GM21526 (cell line): ENCODE data around the gene OSBPL9.
"Not testable (repeated sequence)": the region's sequence is repeated elsewhere in the genome, so short reads cannot be mapped to it uniquely, and the experiment has no call there.

Experiments
- ATAC-seq: cut with Tn5 transposase; IDR thresholded peaks from one replicate; pipeline ENCODE4 v1.9.1; 2021; ENCODE audit warnings: moderate library complexity; ENCODE audit not compliant: unreplicated experiment, low FRiP score

Gene OSBPL9

DNA sequence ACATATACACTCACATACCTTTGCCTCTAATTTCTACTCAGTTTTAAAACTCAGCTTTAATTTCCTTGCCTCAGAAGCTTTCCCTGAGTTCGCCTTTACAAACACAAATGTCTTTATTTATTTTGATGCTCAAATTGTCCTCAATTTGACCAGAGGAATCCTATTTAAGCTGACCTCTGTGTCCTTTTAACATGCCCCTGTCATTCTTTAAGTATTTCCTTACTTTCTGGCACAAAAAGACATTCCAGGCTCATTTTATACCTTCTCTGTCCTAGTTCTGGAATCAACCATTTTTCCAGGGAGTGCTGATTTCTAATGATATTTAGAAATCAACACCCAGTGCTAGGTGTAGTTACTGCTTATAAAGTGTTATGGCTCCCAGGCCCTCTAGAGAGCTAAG lies 82.5 kb downstream of the OSBPL9 start:
- ATAC-seq = no peak

DNA sequence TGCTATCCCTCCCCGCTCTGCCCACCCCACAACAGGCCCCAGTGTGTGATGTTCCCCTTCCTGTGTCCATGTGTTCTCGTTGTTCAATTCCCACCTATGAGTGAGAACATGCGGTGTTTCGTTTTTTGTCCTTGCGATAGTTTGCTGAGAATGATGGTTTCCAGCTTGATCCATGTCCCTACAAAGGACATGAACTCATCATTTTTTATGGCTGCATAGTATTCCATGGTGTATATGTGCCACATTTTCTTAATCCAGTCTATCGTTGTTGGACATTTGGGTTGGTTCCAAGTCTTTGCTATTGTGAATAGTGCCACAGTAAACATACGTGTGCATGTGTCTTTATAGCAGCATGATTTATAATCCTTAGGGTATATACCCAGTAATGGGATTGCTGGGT lies 84.9 kb downstream of the OSBPL9 start:
- not testable (repeated sequence) for ATAC-seq

GRCh38 chr1:51702220-51702619 lies 85.3 kb downstream of the OSBPL9 start:
- not testable (repeated sequence) for ATAC-seq

DNA sequence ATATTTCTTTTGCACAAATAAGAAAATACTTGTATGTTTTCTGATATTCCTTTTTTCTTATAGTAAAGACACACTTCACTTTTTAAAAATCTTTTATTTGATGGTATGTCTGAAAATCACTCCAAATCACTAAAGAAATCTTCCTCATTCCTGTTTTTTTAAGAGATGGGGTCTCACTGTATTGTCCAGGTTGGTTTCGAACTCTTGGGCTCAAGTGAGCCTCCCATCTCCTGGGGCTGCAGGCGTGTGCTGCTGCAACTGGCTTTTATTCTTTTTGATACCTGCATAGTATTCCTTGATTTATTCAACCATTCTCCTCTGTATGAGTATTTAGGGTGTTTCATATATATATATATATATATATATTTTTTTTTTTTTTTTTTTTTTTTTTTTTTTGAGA lies 88.1 kb downstream of the OSBPL9 start:
- no peak for ATAC-seq

- no peak for ATAC-seq
Measured at GRCh38 chr1:51708911-51709760, 92.2 kb downstream of the OSBPL9 start.

- no peak for ATAC-seq
Measured at GRCh38 chr1:51709951-51710350, 93.1 kb downstream of the OSBPL9 start.

- ATAC-seq = no peak
Measured at GRCh38 chr1:51712590-51712989, 95.7 kb downstream of the OSBPL9 start.

GRCh38 chr1:51714374-51715019 lies 97.6 kb downstream of the OSBPL9 start:
- ATAC-seq = no peak

GRCh38 chr1:51715369-51715768 lies 98.5 kb downstream of the OSBPL9 start:
- no peak for ATAC-seq

GRCh38 chr1:51716746-51717145 lies 99.9 kb downstream of the OSBPL9 start:
- ATAC-seq = no peak

DNA sequence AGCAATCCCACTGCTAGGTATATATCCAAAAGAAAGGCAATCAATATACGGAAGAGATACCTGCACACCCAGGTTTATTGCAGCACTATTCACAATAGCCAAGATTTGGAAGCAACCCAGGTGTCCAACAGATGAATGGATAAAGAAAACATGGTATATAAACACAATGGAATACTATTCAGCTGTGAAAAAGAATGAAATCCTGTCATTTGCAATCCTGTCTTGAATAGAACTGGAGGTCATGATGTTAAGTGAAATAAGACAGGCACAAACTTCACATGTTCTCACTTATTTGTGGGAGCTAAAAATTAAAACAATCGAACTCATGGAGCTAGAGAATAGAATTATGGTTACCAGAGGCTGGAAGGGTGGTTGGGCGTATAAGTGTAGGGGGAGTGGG lies 101.0 kb downstream of the OSBPL9 start:
- no peak for ATAC-seq

- ATAC-seq = no peak
Measured at GRCh38 chr1:51719146-51719545, 102.3 kb downstream of the OSBPL9 start.

DNA sequence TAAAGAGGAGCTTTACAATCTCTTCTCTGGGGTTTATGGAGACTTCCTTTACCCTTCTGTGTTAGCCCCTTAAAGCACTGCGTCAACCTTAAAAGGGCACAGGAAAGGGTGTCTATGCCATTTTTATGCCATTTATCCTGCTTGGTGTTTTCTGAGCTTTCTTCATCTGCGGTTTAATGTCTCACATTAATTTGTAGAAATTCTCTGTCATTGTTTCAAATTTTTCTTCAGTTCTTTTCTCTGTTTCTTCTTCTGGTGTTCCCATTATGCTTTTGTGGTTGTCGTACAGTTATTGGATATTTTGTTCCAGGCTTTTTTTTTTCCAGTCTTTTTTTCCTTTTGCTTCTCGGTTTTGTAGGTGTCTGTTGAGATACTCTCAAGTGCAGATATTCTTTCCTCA lies 107.9 kb downstream of the OSBPL9 start:
- ATAC-seq = no peak

DNA sequence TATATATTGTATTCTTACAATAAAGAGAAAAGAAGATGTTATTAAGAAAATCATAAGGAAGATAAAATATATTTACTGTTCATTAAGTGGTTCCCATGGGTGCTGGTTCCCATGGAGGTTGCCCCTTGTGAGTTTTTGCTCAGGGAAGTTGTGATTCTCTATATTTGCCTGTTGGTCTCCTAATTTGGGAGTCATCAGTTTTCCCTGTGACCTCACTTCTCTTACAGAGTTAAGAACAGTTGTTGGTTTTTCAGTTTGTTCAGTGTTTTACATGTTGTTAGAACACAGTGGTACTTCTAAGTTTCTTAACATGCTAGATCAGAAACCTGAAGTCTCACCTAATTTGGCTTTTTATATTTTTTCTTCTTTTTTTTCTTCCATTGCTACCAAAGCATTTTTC lies 109.2 kb downstream of the OSBPL9 start:
- no peak for ATAC-seq

DNA sequence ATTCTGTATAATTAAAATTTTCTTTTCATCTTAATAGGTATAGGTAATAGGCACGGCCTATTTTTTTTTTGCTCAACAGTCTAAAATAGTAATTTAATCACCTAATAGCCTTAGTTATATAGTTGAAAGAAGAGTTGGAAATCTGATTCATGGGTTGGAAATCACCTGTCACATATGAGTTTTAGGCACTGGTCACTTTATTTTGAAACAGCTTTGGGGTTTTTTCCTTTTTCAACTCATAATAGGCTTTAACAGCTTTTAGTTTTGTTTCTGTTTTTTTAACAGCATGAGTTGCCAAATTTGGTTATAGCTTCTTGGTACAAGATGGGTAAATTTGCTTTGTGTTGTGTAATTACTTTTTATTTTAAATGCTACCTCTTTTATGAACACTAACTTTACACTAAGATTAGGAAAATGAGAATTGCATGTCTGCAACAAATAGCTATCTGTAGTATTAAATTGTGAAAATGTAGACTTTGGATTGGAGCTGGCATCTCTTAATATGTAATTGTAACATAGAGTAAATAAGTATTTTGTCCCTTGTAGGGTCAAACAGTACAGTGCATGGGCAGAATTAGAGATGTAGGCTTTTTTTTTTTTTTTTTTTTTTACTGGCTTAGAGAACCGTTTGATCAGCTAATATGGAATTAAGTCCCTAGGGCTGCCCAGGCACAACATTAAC lies 109.8 kb downstream of the OSBPL9 start:
- ATAC-seq = no peak

DNA sequence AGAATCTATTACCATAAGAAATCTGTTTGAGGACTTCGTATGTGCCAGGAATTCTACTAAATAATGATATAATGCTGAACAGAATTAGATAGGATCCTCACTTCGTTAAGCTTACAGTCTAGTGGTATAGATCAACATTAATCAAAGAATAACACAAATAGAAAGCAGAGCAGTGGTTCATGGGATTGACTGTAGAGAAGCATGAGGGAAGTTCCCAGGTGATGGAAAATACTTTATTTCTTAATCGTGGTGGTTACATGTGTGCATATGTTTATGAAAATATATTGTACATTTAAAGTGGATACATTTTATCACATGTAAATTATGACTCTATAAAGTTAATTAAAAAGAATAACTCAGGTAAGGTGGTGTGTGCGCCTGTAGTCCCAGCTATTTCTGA lies 110.5 kb downstream of the OSBPL9 start:
- ATAC-seq = no peak

- ATAC-seq = no peak
Measured at GRCh38 chr1:51728611-51729155, 111.8 kb downstream of the OSBPL9 start.

DNA sequence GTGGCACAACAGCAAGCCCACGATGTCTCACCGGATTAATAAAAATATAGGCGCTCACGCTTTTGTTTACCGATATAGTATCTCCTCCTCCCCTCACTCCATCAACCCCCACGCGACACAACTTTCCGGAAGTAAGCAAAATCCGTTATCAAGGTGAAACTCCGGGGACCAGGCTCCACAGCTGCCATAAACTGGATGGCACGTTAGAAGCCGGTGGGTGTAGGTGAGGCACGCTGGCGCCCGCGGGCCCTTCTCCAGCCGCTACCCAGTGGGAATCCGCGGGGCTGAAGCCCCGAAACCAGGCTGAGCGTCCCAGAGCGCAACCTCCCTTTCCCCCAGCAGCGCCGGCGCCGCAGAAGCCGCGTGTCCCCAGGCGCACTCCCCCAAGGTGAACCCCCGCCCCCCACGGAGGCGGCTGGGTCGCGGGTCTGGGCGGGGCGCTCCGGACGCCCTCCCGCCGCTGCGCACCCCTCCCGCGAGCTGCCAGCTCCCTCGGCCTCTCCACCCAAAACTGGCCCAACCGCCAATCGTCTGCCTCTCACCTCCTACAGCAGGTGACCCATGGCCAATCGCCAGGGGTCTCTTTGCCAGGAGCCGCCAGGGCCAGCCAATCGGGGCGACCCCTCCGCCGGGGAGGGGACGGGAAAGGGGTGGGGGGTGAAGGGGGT lies 112.4 kb downstream of the OSBPL9 start:
- ATAC-seq = peak; percentile 87

DNA sequence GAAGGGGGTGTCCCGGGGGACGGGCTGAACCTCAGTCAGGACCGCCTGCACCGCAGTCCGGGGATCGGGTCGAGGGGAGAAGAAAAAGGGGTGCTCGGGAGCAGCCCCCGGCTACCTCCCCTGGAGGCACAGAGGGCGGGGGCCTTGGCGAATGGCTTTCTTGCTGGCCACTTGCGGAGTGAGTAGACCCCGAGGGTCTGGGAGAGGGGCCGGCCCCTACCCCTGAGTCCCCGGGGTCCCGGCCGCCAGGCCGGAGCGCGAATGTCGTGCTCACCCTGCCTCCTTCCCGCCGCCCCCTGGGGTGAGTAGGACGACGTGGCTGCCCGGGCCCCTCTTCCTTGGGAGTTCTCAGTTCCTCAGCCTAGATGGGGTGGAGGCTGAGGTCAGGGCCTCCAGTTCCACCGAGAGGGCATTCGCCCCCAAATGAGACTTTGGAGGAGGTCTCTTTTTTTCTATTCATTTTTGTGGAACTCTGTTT lies 113.0 kb downstream of the OSBPL9 start:
- peak; percentile 27 for ATAC-seq

DNA sequence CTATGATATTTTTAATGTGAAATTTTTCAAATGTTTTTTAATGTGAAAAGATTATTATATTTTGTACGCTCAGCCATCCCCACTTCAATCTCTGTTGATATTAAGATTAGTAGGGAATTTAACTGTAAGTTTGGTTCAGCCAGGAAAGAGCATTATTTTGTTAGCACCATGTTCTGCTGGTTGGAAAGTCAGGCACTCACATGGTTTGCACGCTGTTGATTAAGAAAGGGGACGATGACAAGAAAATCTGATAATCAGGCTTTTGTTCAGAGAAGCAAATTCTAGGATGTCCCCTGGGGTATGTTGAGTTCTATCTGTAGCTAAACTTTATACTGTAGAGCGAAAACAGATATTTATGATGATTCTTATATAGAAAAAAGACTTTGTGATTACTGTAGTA lies 115.1 kb downstream of the OSBPL9 start:
- no peak for ATAC-seq
